Measurements from ENCODE around the gene KRT78.

Gene KRT78

GRCh38 chr12:52794479-52795331 is 54.1 kb downstream of the KRT78 start:
- FAIRE-seq: no peak

DNA sequence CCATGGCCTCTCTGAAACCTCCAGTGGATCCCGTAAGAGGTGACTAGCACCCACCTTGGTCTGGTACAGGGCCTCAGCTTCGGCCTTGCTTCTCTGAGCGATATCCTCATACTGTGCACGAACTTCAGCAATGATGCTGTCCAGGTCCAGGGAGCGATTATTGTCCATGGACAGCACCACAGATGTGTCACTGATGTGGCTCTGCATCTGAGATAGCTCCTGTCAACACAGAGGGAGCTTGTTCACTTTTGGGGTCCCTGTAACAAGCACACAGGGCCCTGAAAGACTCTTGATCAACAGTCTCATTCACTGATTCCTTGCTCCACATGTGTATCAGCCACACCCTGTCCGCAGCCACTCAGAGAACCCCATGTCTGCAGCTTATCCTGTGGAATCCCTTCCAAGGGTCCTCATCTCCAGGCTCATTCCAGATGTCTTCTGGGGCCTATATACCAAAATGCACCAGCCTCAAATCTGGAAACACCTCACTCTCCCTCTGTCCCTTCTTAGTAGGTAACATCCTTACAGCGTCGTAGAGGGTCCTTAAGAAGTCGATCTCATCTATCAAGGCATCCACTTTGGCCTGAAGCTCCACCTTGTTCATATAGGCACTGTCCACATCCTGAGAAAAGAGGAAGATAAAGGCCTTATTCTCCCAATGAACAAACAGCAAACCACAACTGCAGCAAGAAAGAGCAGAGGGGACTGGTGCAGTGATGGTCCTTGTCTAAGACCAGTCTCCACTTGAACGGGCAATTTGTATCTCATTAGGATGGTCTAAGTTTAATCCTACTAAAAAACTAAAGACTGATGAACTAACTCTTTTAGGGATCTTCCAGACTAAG is 56.4 kb downstream of the KRT78 start:
- FAIRE-seq: no peak

- no peak for FAIRE-seq
Observed at GRCh38 chr12:52791271-52792184, 57.3 kb downstream of the KRT78 start.

DNA sequence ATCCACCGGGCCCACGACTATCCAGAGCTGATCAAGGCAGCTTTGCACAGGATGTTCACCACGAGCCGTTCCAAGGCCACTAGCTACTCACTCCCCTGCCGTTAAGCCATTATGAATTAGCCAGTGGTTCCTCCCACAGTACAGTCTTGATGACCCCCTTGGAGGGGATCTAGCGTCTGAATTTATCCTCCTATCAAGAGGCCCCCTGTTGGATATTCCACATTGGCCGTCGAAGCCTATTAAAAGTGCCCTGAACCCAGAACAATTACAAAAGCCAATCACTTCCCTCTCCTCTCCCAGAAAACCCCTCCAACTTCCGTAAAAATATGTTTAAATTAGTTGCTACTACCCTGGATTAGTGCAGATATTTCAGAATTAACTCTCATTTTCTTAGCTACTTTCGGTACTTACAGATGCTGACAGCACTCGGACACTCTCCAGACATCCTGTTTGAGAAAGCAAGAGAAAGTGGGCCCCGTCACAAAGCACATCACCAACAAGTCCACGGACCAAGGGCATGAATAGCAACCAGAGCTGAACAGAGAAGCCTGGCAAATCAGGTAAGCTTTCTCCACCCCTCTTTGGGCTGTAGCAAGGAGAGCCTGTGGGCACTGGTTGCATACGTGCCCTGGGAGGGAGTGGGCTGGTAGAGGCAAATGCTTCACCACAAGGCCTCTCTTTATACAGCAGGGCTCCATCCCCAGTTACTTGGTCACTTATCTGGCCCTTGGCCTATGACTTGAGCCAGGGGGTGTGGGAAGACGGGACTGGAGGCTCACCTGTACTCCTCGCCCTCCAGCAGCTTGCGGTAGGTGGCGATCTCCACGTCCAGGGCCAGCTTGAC is 58.1 kb downstream of the KRT78 start:
- FAIRE-seq: no peak

GRCh38 chr12:52789637-52790426 is 59.0 kb downstream of the KRT78 start:
- FAIRE-seq: no peak

DNA sequence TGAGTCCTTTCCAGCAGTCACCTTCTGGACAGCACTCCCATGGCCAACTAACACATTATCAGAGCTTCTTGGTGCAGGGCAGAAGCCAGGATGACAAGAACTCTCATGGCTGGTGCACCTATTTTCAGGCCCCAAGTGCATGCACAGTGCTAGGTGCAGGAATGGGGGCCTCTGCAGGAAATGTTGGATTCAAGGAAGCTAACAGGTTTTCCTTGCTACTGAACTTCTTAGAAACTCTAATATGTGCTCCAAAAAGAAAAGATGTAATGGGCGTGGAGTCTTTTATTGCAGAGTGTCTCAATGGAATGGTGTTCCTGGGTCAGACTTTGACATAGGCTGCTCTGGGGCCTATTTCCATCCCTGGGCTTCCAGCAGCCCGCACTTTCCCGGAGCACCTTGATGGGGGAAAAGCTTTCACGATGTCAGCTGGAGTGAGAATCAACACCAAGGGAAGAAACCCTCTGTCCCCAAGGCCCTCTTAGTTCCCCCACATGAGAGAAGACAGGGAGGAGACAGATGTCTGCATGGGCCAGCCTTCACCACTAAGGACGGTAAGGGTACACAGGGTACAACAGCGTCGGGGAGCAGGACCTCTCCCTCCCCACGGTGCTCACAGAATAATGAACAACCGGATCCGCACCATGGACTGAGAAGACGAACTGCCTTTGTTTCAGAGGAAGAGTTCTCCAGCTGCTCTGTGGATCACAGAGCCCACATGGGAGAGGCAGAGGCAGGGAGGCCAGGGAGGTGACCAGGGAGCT is 59.7 kb downstream of the KRT78 start:
- FAIRE-seq: no peak

- no peak for FAIRE-seq
Observed at GRCh38 chr12:52788192-52788875, 60.5 kb downstream of the KRT78 start.
